ENCODE measurements around the gene TIMM17A. TPM values are rescaled to one million over a fixed set of nuclear protein-coding genes. Genes with fewer than 3 reads are reported as not detected.

The TIMM17A gene
- total and polyA plus RNA-seq, 2 of the 8 experiments (the other 6 are each of a cell fraction or from before 2014, with no cell fraction given): 30.3 to 57.1 TPM

DNA sequence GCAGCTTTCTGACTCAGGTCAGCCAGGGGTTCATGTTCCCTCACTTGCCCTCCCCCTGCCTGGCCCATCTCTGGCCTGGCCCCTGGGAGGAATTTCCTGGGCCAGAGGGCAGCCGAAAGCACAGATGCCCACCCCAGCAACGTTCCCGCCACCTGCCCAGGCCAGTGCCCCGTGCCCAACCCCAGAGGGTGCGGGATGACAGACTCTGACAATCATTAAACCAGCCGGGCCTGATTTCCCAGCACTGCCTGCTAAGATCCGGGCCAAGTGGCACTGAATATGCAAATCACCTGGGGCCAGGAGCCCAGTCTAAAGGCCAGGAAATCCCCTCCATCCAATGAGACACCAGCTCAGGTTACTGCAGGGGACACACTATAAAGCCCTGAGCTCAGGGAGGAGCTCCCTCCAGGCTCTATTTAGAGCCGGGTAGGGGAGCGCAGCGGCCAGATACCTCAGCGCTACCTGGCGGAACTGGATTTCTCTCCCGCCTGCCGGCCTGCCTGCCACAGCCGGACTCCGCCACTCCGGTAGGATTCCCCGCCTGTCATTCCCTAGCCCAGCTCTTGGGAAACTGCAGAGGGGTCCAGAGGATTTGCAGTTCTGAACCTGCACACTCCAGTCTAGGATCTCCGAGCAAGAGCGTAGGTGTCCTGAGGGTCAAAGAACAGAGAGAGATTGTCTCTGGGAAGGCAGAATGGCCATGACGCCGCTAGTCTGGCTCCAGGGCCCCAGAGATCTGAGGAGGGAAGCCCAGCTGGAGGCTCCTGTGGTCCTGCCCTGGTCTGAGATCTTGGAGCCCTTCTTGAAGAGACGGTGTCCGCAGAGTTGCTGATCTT is 55.1 kb downstream of the TIMM17A start, which contains the start of gene ELF3:
TSS of gene ELF3 (plus strand) at position 408 of the 836 bp plus-strand sequence. CDS start 550 bp downstream, outside the sequence.
- Histone ChIP-seq H2AFZ (ENCODE audit: low read length) (no peak within 1 kb of the TSS), H3K14ac (ENCODE audit: insufficient read length) (no peak within 1 kb of the TSS), H2BK12ac (ENCODE audit: low read depth, low read length) (peak within 1 kb of the TSS; percentile 65; the same call in 1 of the 2 replicates), H2BK20ac (ENCODE audit: low read length) (peak within 1 kb of the TSS; percentile 55; the same call in 1 of the 2 replicates), H3K27me3 (replicated peaks in 1 of 4; ENCODE audit: control insufficient read depth in 3 of 4, extremely low read depth in 1 of 4, insufficient read depth in 3 of 4, low read length in 3 of 4) (no peaks in the 10 kb centered on the region), H3K4ac (replicated peaks; ENCODE audit: insufficient read length, low read depth, low read length) (peak within 1 kb of the TSS; percentile 55), H3K36me3 (ENCODE audit: control insufficient read depth in 2 of 4, insufficient read depth in 4 of 4, low read length in 3 of 4) (peaks cover 7 to 29% (median 14%) of the 10 kb centered on the region in 4 experiments; a peak in 7 of 8 replicates), H3K23me2 (ENCODE audit: low read depth, low read length) (peaks cover 9% of the 10 kb centered on the region), H4K20me1 (replicated peaks in 1 of 2; ENCODE audit: control insufficient read depth in 1 of 2, insufficient read depth in 2 of 2, low read length in 2 of 2) (peaks cover 2 to 3% of the 10 kb centered on the region in 2 experiments), H2BK5ac (ENCODE audit: low read depth, low read length) (peak within 1 kb of the TSS; percentile 49), H3K27ac (ENCODE audit: low read depth, low read length) (peak within 1 kb of the TSS; percentile 78), H4K91ac (replicated peaks; ENCODE audit: insufficient read length, low read length) (peak within 1 kb of the TSS; percentile 29), H4K8ac (ENCODE audit: extremely low read depth, insufficient read depth, low read length) (0 out of 2 replicates have a peak within 1 kb of the TSS, but pooled peaks have one; percentile 75), H2BK15ac (ENCODE audit: low read length) (peak within 1 kb of the TSS; percentile 61; the same call in 1 of the 2 replicates), H4K5ac (ENCODE audit: insufficient read length, low read depth, low read length) (peak within 1 kb of the TSS; percentile 67), H3K56ac (replicated peaks; ENCODE audit: insufficient read length, low read depth, low read length) (no peak within 1 kb of the TSS), H2AK5ac (ENCODE audit: low read depth, low read length) (no peak within 1 kb of the TSS), H3K18ac (ENCODE audit: extremely low read depth, low read length) (peak within 1 kb of the TSS; percentile 97), H3K79me1 (ENCODE audit: low read depth, low read length) (peaks cover 5% of the 10 kb centered on the region), H3K79me2 (ENCODE audit: control insufficient read depth in 1 of 2, insufficient read depth in 2 of 2, low read length in 2 of 2) (peaks cover 0 to 13% of the 10 kb centered on the region in 2 experiments; a peak in 1 of 4 replicates), H2BK120ac (replicated peaks; ENCODE audit: low read depth, low read length) (peak within 1 kb of the TSS; percentile 81), H3K4me3 (ENCODE audit: extremely low read depth in 1 of 4, insufficient read depth in 2 of 4, low read depth in 3 of 4, low read length in 4 of 4) (peak within 1 kb of the TSS; percentile 60 to 82 (median 72)), H3K9ac (replicated peaks in 1 of 4; ENCODE audit: extremely low read depth in 1 of 4, low read depth in 3 of 4, low read length in 3 of 4) (peak within 1 kb of the TSS; percentile 51 to 82 (median 68)), H3K4me1 (replicated peaks in 1 of 4; ENCODE audit: control insufficient read depth in 3 of 4, insufficient read depth in 4 of 4, low read length in 3 of 4) (peaks cover 12 to 38% (median 30%) of the 10 kb centered on the region in 4 experiments), H3K4me2 (ENCODE audit: insufficient read depth in 1 of 2, low read depth in 2 of 2, low read length in 2 of 2) (peak within 1 kb of the TSS; percentile 88 to 91), H3K9me3 (ENCODE audit: insufficient read depth in 2 of 2, low read depth in 1 of 2, low read length in 1 of 2) (no peaks in the 10 kb centered on the region), H3K23ac (ENCODE audit: insufficient read length) (no peak within 1 kb of the TSS)
- ChIA-PET CTCF (ENCODE audit: partially characterized antibody) (interaction anchor here (0.7 to 27.9 kb wide), 22 partner anchors 8 to 252 kb away, joined by 3 to 1014 read pairs (median 6); partner anchors contain the start of gene GPR37L1), POLR2A (ENCODE audit: partially characterized antibody) (interaction anchor here (0.6 to 7.5 kb wide), 45 partner anchors 8 to 181 kb away, joined by 3 to 98 read pairs (median 5); partner anchors contain the start of genes GPR37L1 and RNPEP)
- WGBS, 2 experiments (ENCODE audit: extremely low coverage in 1 of 2, insufficient coverage in 1 of 2, insufficient read length in 1 of 2, insufficient replicate concordance in 2 of 2, low coverage in 1 of 2, low lambda C conversion rate in 2 of 2, missing lambda C conversion rate in 1 of 2): 10% methylated on average over 23 of the region's 24 CpGs; no CpG with 5 or more reads in 1 of the 2 experiments
- DNase-seq (ENCODE audit: low read depth in 1 of 2, low spot score in 2 of 2) (peak; percentile 89 to 90), FAIRE-seq (peak; percentile 97)
- no peak for TF ChIP-seq NRF1 (IDR thresholded peaks at IDR 0.05; ENCODE audit: low read depth, low read length)
- TF ChIP-seq SP2 (IDR thresholded peaks at IDR 0.05; ENCODE audit: low read length): no peak
- peak; percentile 49; the same call in 1 of the 2 replicates for TF ChIP-seq PHF8 (conservative IDR thresholded peaks at IDR 0.05; ENCODE audit: low read depth, low read length)
- TF ChIP-seq SP4 (IDR thresholded peaks at IDR 0.05; ENCODE audit: low read length): peak; percentile 44; the same call in 1 of the 2 replicates
- no peak for TF ChIP-seq POU5F1 (IDR thresholded peaks at IDR 0.05; ENCODE audit: low read depth, low read length)
- peak in 1 of 2 experiments; percentile 100; a peak in 2 of 3 replicates for TF ChIP-seq POLR2A (IDR thresholded peaks at IDR 0.05; ENCODE audit: control extremely low read depth in 1 of 2, low read depth in 2 of 2, low read length in 2 of 2)
- TF ChIP-seq TCF12 (IDR thresholded peaks at IDR 0.05; ENCODE audit: low read depth, low read length): 0 out of 2 replicates have a peak, but pooled peaks have one; percentile 32
- TF ChIP-seq SIN3A (conservative IDR thresholded peaks at IDR 0.05 in 1 of 2, IDR thresholded peaks at IDR 0.05 in 1 of 2; ENCODE audit: low read depth in 1 of 2, low read length in 2 of 2): peak; percentile 50 to 85; a peak in 2 of 4 replicates
- no peak for TF ChIP-seq BRCA1 (IDR thresholded peaks at IDR 0.05; ENCODE audit: low read depth, low read length)
- no peak for TF ChIP-seq SIX5 (IDR thresholded peaks at IDR 0.05; ENCODE audit: low read depth, low read length)
- peak; percentile 98 for TF ChIP-seq POLR2AphosphoS5 (IDR thresholded peaks at IDR 0.05; ENCODE audit: low read depth, low read length)
- peak; percentile 98 for TF ChIP-seq TBP (IDR thresholded peaks at IDR 0.05; ENCODE audit: low read depth, low read length)
